Brain pericyte (primary cell): Measurements from ENCODE around the gene ADCY7.

Experiments used
- DNase-seq: peaks from one replicate; pipeline ENCODE4 v3.0.0-alpha.2; 2012; ENCODE audit warnings: low read depth, low spot score

The ADCY7 gene

GRCh38 chr16:50248845-50249244 lies 17.5 kb upstream of the ADCY7 start:
- no peak for DNase-seq

DNA sequence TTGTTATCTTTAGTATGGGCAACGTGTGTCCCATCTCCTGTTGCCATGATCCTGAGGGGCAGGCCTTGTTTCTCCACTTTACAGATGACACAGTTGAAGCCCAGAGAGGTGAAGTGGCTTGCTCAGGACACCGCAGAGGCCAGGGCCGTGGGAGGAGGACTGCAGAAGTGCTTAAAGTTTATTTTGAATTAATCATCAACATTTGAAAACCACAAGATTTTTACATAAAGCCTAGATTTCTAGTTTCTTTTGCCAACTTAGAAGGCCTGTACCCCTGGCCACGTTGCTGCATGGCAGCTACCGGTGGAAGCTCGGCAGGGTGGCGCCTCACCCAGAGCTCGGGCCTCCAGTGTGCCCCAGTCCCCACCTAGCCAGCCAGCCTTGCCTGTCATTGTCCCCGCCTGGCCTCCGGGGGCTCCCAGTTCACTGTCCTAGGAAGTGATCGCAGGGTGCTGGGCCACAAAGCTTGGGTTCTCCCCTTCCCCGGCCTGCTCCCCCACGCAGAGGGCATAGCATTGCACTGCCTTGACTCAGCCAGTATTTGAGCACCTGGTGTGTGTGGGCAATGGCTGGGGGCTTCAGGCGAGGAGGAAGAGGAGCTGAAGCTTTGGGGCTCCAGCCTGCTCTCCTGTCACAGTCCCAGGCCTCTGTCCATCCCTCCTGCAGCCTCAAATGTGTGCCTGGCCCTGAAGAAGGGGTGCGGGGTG lies 14.8 kb upstream of the ADCY7 start:
- no peak for DNase-seq

GRCh38 chr16:50252082-50252611 lies 14.2 kb upstream of the ADCY7 start:
- DNase-seq, result no peak

GRCh38 chr16:50252874-50253513 lies 13.4 kb upstream of the ADCY7 start:
- no peak for DNase-seq

- no peak for DNase-seq
These were observed 12.8 kb upstream of the ADCY7 start for GRCh38 chr16:50253514-50253910.

GRCh38 chr16:50254072-50254471 lies 12.3 kb upstream of the ADCY7 start:
- no peak for DNase-seq

DNA sequence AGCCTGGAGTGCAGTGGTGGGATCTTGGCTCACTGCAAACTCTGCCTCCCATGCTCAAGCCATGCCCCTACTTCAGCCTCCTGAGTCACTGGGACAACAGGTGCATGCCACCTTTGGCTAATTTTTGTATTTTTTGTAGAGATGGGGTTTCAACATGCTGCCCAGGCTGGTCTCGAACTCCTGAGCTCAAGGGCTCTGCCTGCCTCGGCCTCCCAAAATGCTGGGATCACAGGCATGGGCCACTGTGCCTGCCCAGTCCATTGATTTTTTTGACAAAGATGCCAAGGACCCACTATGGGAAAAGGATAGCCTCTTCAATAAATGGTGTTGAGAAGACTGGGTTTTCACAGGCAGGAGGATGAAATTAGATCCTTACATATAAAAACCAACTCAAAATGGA lies 10.8 kb upstream of the ADCY7 start:
- no peak for DNase-seq

DNA sequence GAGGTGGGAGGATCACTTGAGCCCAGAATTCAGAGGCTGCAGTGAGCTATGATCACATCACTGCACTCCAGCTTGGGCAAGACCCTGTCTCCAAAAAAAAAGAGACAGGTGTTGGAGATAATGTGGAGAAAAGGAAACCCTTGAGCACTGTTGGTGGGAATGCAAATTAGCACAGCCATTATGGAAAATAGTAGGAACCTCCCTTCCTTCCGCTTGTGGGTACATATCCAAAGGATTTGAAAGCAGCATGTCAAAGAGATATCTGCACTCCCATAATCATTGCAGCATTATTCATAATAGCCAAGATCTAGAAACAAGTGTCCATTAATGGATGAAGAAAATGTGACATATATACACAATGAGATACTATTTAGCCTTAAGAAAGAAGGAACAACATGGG lies 9.7 kb upstream of the ADCY7 start:
- DNase-seq, result no peak

- no peak for DNase-seq
These were observed 8.5 kb upstream of the ADCY7 start for GRCh38 chr16:50257876-50258275.

- DNase-seq, result no peak
These were observed 6.8 kb upstream of the ADCY7 start for GRCh38 chr16:50259334-50260205.

DNA sequence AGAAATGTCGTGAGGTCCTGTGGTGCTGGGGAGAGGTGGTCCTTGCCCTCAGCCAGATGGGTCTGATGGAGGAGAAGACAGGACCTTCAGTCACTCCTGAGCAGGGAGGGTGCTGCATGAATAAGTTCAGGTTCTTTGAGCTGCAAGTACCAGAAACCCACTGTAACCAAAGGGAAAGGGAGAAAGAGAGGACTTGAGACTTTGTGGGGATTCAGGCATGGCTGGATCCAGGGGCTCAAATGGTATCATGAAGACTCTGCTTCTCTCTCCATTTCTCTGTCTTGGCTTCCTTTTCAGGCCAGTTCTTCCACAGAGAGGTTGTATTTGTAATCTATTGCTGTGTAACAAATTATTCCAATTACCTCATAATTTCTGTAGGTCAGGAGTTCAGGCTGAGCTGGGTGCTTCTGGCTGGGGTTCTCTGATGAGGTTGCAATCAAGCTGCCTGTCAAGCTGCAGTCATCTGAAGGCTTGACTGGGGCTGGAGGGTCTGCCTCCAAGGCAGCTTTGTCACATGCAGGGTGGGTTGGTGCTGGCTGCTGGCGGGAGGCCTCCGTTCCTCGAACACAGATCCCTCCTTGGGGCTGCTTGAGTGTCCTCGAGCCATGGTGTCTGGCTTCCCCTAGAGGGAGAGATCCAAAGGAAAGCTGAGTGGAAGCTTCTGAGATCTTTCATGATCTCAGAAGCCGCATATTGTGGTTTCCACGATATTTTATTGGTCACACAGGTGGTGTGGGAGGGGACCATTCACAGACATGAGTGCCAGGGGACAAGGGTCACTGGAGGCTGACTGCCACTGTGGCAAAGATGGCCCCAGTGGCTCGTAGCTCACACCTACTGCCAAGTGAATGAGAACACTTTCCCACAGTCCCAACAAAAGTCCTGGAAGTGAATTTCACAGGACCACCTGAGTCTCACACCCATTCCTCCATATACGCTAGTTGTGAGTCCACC lies 5.9 kb upstream of the ADCY7 start:
- DNase-seq, result no peak

DNA sequence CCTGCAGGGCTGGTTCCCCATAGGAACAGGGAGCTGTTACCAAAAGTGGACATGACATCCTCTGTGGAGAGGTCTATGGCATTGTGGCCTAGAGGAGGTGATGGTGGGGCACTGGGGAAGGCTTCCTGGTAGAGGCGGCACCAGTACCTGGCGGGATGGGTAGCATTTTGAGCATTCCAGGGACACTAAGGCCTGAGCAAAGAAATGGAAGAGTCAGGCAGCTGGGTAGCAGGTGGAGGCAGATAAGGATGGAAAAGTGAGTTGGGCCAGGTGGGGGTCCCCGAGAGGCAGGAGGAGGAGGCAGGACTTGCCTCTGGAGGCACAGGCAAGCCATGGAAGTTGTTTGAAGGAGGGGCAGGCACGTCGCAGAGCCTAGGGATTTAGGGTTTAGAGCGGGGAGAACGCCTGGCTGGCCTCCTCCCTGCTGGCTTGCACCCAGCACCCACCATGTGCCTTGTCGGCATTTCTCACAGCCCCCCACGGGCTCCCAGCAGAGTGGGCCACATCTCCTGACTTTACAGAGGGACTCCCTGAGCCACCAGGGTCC lies 5.1 kb upstream of the ADCY7 start:
- DNase-seq, result no peak

- DNase-seq, result no peak
These were observed 4.6 kb upstream of the ADCY7 start for GRCh38 chr16:50261707-50262235.

- DNase-seq, result no peak
These were observed 3.1 kb upstream of the ADCY7 start for GRCh38 chr16:50263060-50263909.

DNA sequence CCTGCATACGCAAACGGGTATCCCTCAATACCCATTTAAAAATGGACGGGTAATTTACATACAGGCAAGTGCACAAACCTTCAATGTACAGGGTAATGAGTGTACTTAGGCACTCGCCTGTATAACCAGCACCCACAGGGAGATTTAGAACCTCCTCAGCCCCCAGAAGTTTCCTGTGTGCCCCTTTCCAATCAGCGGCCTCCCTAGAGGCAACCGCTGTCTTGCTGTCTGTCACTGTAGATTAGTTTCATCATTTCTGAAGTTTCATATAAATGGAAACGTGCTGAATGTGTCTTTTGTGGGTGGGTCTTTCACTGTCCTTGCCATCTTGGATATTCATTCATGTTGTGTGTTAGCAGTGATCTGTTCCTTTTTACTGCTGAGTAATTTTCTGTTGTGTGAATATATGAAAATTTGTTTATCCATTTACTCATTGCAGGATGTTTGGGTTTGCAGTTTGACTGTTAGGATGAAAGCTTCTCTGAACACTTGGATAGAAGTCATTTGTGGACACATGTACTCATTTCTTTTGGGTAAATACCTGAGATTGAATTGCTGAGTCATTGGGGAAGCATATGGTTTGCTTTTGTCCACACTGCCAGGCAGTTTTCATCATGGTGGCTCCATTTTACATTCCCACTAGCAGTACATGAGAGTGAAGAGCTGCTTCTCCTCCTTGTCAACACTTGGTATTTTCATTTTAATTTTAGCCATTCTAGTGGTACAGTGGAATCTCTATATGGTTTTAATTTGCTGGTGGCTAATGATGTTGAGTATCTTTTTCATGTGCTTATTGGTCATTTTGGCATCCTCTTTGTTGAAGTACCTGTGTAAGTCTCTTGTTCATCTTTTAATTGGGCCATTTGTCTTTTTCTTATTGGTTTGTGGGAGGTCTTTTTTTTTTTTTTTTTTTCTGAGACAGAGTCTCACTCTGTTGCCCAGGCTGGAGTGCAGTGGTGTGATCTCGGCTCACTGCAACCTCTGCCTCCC lies 2.1 kb upstream of the ADCY7 start:
- DNase-seq, result no peak

DNA sequence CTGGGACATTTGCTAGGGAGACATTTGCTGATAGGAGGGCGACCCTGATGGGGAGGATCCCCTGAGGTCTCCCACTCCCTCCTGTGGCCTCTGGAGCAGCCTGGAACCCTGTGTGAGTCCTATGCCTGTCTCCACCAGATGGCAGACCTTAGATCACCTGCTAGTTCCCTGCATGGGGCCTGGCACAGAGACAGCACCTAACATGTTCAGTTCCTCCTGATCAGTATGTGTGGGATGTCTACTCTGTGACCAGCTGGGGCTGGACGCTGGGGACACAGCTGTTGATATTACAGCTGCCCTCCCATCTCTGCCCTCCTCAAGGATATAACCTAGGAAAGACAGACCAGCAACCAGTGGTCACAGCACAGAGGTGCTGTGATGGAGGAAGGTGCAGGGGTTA lies 1.1 kb upstream of the ADCY7 start:
- DNase-seq, result no peak

GRCh38 chr16:50265716-50266336 lies 525 bp upstream of the ADCY7 start:
- no peak for DNase-seq

- DNase-seq, result no peak
These were observed 840 bp downstream of the ADCY7 start for GRCh38 chr16:50267151-50267631.
